Hepatocyte (in vitro differentiated cells): ENCODE data around the gene PLS1. TPM values are rescaled to one million over a fixed set of nuclear protein-coding genes. Genes with fewer than 3 reads are reported as not detected.

Experiments used
- DNase-seq: peaks from one replicate; pipeline ENCODE4 v3.0.0-alpha.2; 2016; ENCODE audit warnings: low spot score
- H2AFZ ChIP-seq: fragments of 200-600 bp; sonication (generic); 2 replicates; pipeline ENCODE4 v1.6.0; 2016; ENCODE audit warnings: antibody characterized with exemption, mild to moderate bottlenecking
- H3K27ac ChIP-seq: fragments of 200-600 bp; sonication (generic); 2 replicates; pipeline ENCODE4 v1.5.1; 2016; ENCODE audit warnings: mild to moderate bottlenecking
- H3K27me3 ChIP-seq: fragments of 200-600 bp; sonication (generic); 2 replicates; pipeline ENCODE4 v1.6.1; 2016
- H3K36me3 ChIP-seq: fragments of 200-600 bp; sonication (generic); replicated peaks from 2 replicates; pipeline ENCODE4 v1.5.1; 2016; ENCODE audit warnings: low read depth; ENCODE audit not compliant: insufficient read depth
- H3K4me1 ChIP-seq: fragments of 200-600 bp; sonication (generic); 2 replicates; pipeline ENCODE4 v1.5.1; 2016; ENCODE audit warnings: mild to moderate bottlenecking, moderate library complexity; ENCODE audit not compliant: insufficient read depth
- H3K4me2 ChIP-seq: fragments of 200-600 bp; sonication (generic); 2 replicates; pipeline ENCODE4 v1.6.0; 2016
- H3K4me3 ChIP-seq: fragments of 200-600 bp; sonication (generic); 2 replicates; pipeline ENCODE4 v1.5.1; 2016; ENCODE audit warnings: mild to moderate bottlenecking
- H3K79me2 ChIP-seq: fragments of 200-600 bp; sonication (generic); 2 replicates; pipeline ENCODE4 v1.6.0; 2017; ENCODE audit warnings: mild to moderate bottlenecking
- H3K9me2 ChIP-seq: fragments of 200-600 bp; sonication (generic); replicated peaks from 2 replicates; pipeline ENCODE4 v1.6.0; 2017; ENCODE audit warnings: mild to moderate bottlenecking; ENCODE audit not compliant: insufficient read depth
- H3K9me3 ChIP-seq: fragments of 200-600 bp; sonication (generic); 2 replicates; pipeline ENCODE4 v1.5.1; 2016; ENCODE audit warnings: low read depth, mild to moderate bottlenecking
- H4K20me1 ChIP-seq: fragments of 200-600 bp; sonication (generic); 2 replicates; pipeline ENCODE4 v1.6.0; 2016; ENCODE audit warnings: mild to moderate bottlenecking; ENCODE audit not compliant: insufficient read depth, poor library complexity, severe bottlenecking
- EZH2 ChIP-seq: fragments of 200-600 bp; sonication (generic); IDR thresholded peaks from 2 replicates; pipeline ENCODE4 v1.6.1; 2016; ENCODE audit warnings: antibody characterized with exemption, mild to moderate bottlenecking, borderline replicate concordance
- EZH2phosphoT487 ChIP-seq: fragments of 200-600 bp; sonication (generic); IDR thresholded peaks from one replicate; pipeline ENCODE4 v1.6.1; 2018; ENCODE audit warnings: antibody characterized with exemption, mild to moderate bottlenecking, low read depth, moderate library complexity; ENCODE audit not compliant: unreplicated experiment, severe bottlenecking
- WGBS: methylation state at CpG from one replicate; pipeline ENCODE4 v1.1.6; 2016; ENCODE audit warnings: low lambda C conversion rate; ENCODE audit errors: missing lambda C conversion rate; 5-methylcytosine and 5-hydroxymethylcytosine counted together
- polyA plus RNA-seq: library from polyadenylated mRNA; unstranded; fragments of >200 nt; fragmentation: Nextera tagmentation; extraction: Ambion mirVana; gene quantifications from 2 replicates; pipeline ENCODE4 v1.2.1, GENCODE V29; 2016
- total RNA-seq: library from RNA; depleted of rRNA; stranded (reverse); fragments of >200 nt; gene quantifications from 2 replicates; pipeline ENCODE4 v1.2.3, GENCODE V29; 2014
- TF ChIP-seq, protein P1 (sequence below): fragments of 200-600 bp; sonication (generic); IDR thresholded peaks from 2 replicates; pipeline ENCODE4 v1.5.1; 2016; ENCODE audit warnings: antibody characterized with exemption, mild to moderate bottlenecking; ENCODE audit not compliant: poor library complexity

The PLS1 gene
- total and polyA plus RNA-seq, 2 experiments from 2014 or later: 9.7 to 22.8 TPM

DNA sequence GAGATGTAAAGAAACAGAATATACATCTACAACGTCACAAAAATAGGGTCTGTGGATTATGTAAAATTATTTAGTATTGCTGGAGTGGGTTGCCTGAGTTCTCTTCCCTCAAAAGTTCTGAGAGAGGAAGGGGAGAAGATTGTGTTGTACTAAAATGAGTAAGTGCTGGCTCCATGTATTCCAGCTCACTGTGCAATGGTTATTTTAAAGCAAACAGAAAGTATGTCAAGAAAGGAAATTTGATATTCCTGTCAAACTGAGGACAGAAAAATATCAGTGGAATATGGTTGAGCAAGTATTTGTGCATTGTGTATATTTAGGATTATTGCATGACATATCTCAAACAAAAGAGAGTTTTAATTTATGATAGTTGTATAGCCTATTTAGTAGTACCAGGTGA lies 129.8 kb downstream of the PLS1 start:
- 56% methylated on average over 1 of the region's 1 CpG for WGBS
- Histone ChIP-seq H3K27me3 (no peaks in the 10 kb centered on the region), H3K4me1 (no peaks in the 10 kb centered on the region), H4K20me1 (no peaks in the 10 kb centered on the region), H3K4me2 (peak overlapping the region; percentile 88), H3K9me2 (no peaks in the 10 kb centered on the region), H3K36me3 (no peaks in the 10 kb centered on the region), H3K4me3 (no peak overlapping the region), H3K9me3 (no peaks in the 10 kb centered on the region), H2AFZ (no peak overlapping the region), H3K27ac (no peak overlapping the region), H3K79me2 (peaks cover 18% of the 10 kb centered on the region)
- TF ChIP-seq EZH2phosphoT487 (no peak), EZH2 (no peak)
- TF ChIP-seq, protein P1, sequence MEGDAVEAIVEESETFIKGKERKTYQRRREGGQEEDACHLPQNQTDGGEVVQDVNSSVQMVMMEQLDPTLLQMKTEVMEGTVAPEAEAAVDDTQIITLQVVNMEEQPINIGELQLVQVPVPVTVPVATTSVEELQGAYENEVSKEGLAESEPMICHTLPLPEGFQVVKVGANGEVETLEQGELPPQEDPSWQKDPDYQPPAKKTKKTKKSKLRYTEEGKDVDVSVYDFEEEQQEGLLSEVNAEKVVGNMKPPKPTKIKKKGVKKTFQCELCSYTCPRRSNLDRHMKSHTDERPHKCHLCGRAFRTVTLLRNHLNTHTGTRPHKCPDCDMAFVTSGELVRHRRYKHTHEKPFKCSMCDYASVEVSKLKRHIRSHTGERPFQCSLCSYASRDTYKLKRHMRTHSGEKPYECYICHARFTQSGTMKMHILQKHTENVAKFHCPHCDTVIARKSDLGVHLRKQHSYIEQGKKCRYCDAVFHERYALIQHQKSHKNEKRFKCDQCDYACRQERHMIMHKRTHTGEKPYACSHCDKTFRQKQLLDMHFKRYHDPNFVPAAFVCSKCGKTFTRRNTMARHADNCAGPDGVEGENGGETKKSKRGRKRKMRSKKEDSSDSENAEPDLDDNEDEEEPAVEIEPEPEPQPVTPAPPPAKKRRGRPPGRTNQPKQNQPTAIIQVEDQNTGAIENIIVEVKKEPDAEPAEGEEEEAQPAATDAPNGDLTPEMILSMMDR: no peak
- DNase-seq: no peak

GRCh38 chr3:142732066-142732465 lies 135.9 kb downstream of the PLS1 start:
- no peak for TF ChIP-seq EZH2phosphoT487
- no peak for TF ChIP-seq EZH2
- TF ChIP-seq, protein P1: no peak
- Histone ChIP-seq H2AFZ (no peak overlapping the region), H3K4me3 (no peak overlapping the region), H3K9me3 (no peaks in the 10 kb centered on the region), H3K79me2 (peaks cover under 1% of the 10 kb centered on the region), H3K4me1 (no peaks in the 10 kb centered on the region), H3K9me2 (no peaks in the 10 kb centered on the region), H3K27ac (no peak overlapping the region), H3K27me3 (no peaks in the 10 kb centered on the region), H3K4me2 (no peak overlapping the region), H3K36me3 (no peaks in the 10 kb centered on the region), H4K20me1 (no peaks in the 10 kb centered on the region)
- DNase-seq: no peak
- WGBS: 97% methylated on average over 3 of the region's 3 CpGs

DNA sequence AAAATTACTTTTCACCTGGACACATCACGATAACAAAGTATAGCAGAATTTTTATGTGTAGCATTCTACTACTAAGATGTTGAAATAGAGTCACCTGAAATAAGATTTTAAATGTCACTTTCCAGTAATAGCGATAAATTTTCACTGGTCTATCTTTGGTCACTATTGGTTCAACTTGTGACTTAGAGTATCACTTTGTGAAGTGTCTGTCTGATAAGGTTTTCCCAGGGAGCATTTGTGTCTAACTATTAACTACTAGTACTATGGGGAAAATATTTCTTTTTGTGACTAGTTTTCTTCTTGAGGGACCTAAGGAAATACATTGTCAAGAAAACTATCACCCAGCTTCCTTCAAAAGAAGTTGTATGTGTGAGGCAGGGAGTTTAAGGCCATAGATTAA lies 138.6 kb downstream of the PLS1 start:
- no peaks in the 10 kb centered on the region for H4K20me1 ChIP-seq
- H3K79me2 ChIP-seq: no peaks in the 10 kb centered on the region
- H3K4me2 ChIP-seq: no peak overlapping the region
- H3K27ac ChIP-seq: no peak overlapping the region
- TF ChIP-seq EZH2: no peak
- TF ChIP-seq EZH2phosphoT487: no peak
- TF ChIP-seq, protein P1: no peak
- no peaks in the 10 kb centered on the region for H3K9me3 ChIP-seq
- no peak overlapping the region for H2AFZ ChIP-seq
- no peak for DNase-seq
- H3K4me1 ChIP-seq: no peaks in the 10 kb centered on the region
- no peak overlapping the region for H3K4me3 ChIP-seq
- H3K27me3 ChIP-seq: no peaks in the 10 kb centered on the region
- no peaks in the 10 kb centered on the region for H3K9me2 ChIP-seq
- H3K36me3 ChIP-seq: no peaks in the 10 kb centered on the region
- 88% methylated on average over 2 of the region's 2 CpGs for WGBS

- H4K20me1 ChIP-seq: no peaks in the 10 kb centered on the region
- H2AFZ ChIP-seq: no peak overlapping the region
- H3K36me3 ChIP-seq: no peaks in the 10 kb centered on the region
- no peaks in the 10 kb centered on the region for H3K9me3 ChIP-seq
- H3K27ac ChIP-seq: no peak overlapping the region
- no peak overlapping the region for H3K4me3 ChIP-seq
- no peaks in the 10 kb centered on the region for H3K9me2 ChIP-seq
- H3K4me2 ChIP-seq: no peak overlapping the region
- no peaks in the 10 kb centered on the region for H3K27me3 ChIP-seq
- no peak for TF ChIP-seq EZH2phosphoT487
- TF ChIP-seq, protein P1: no peak
- no peak for TF ChIP-seq EZH2
- no peaks in the 10 kb centered on the region for H3K4me1 ChIP-seq
- H3K79me2 ChIP-seq: no peaks in the 10 kb centered on the region
- DNase-seq: no peak
Observed at GRCh38 chr3:142735462-142735861, 139.3 kb downstream of the PLS1 start.
